ENCODE measurements around the gene RPRD2.

DNA sequence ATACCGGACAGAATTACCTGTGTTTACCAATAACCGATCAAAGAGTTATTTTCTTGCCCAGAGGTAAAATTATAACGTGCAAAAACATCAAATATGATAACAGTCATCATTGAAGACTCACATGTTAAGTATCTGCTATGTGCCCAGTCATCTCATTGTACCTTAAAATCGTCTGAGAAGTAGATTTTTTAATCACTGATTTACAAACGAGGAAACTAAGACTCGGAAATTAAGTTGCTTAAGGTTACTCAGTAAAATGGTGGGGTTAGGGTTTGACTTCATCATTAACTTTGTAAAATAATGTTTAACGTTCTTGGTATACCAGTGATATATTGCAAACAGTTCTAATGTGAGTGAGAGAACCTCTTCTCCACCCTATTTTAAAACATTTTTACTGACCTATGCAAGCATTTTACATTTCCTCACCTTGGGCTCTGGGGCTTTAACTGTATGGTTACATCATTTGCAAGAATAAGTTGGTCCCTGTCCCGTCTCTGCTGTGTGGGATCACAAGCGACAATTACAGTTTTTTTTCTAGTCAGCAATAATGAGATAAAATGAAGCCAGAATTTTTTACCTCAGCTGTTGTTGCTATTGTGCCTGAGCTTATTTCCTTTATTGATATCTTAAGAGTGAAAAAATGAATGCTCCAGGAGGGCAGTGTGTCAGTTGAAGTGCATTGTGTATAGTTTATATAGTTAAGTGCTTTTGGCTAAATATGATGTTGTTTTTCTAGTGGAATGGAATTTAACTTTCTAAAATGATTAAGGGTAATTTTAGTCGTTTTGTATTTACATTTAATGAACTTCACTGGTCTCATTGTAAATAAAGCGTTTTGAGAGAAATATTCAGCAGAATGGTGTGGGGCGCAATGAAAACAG lies 2.7 kb downstream of the RPRD2 start:
- TF ChIP-seq, protein P1, sequence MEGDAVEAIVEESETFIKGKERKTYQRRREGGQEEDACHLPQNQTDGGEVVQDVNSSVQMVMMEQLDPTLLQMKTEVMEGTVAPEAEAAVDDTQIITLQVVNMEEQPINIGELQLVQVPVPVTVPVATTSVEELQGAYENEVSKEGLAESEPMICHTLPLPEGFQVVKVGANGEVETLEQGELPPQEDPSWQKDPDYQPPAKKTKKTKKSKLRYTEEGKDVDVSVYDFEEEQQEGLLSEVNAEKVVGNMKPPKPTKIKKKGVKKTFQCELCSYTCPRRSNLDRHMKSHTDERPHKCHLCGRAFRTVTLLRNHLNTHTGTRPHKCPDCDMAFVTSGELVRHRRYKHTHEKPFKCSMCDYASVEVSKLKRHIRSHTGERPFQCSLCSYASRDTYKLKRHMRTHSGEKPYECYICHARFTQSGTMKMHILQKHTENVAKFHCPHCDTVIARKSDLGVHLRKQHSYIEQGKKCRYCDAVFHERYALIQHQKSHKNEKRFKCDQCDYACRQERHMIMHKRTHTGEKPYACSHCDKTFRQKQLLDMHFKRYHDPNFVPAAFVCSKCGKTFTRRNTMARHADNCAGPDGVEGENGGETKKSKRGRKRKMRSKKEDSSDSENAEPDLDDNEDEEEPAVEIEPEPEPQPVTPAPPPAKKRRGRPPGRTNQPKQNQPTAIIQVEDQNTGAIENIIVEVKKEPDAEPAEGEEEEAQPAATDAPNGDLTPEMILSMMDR (IDR thresholded peaks at IDR 0.05; ENCODE audit: insufficient read depth, low read depth, low read length), result no peak
- no peak for TF ChIP-seq EZH2 (IDR thresholded peaks at IDR 0.05; ENCODE audit: insufficient read depth, low read length)

Data from astrocyte (in vitro differentiated cells and primary cell).